Loucy (cell line): ENCODE results near the gene KCTD12.

Experiments used
- H2AFZ ChIP-seq: fragments of 200-600 bp; sonication (generic); 2 replicates; pipeline ENCODE4 v1.6.0; 2016; ENCODE audit warnings: antibody characterized with exemption, mild to moderate bottlenecking, low read length, moderate library complexity
- H3F3A ChIP-seq: fragments of 200-600 bp; 2 replicates; pipeline ENCODE4 v1.6.0; 2016; ENCODE audit warnings: antibody characterized with exemption, low read depth, mild to moderate bottlenecking
- H3K27me3 ChIP-seq: fragments of 200-600 bp; sonication (generic); 2 replicates; pipeline ENCODE4 v1.6.1; 2014; ENCODE audit warnings: low read length, mild to moderate bottlenecking; ENCODE audit not compliant: insufficient read depth, poor library complexity, severe bottlenecking
- H3K36me3 ChIP-seq: fragments of 200-600 bp; sonication (generic); 2 replicates; pipeline ENCODE4 v1.6.1; 2016; ENCODE audit warnings: low read length; ENCODE audit not compliant: insufficient read depth
- H3K4me1 ChIP-seq: fragments of 200-600 bp; sonication (generic); 2 replicates; pipeline ENCODE4 v1.5.1; 2014; ENCODE audit warnings: low read length, mild to moderate bottlenecking; ENCODE audit not compliant: insufficient read depth, poor library complexity, severe bottlenecking
- H3K4me2 ChIP-seq: fragments of 200-600 bp; sonication (generic); 2 replicates; pipeline ENCODE4 v1.6.0; 2014; ENCODE audit warnings: antibody characterized with exemption, low read length, low read depth, mild to moderate bottlenecking; ENCODE audit not compliant: poor library complexity, severe bottlenecking
- H3K4me3 ChIP-seq: fragments of 200-600 bp; sonication (generic); 2 replicates; pipeline ENCODE4 v1.5.1; 2014; ENCODE audit warnings: low read length, mild to moderate bottlenecking, mixed read lengths; ENCODE audit not compliant: poor library complexity, severe bottlenecking
- H3K79me2 ChIP-seq: fragments of 200-600 bp; sonication (generic); 2 replicates; pipeline ENCODE4 v1.6.1; 2014; ENCODE audit warnings: low read length; ENCODE audit not compliant: insufficient read depth
- H3K9ac ChIP-seq: fragments of 200-600 bp; sonication (generic); 2 replicates; pipeline ENCODE4 v1.6.0; 2014; ENCODE audit warnings: mild to moderate bottlenecking, low read depth, low read length, moderate library complexity; ENCODE audit not compliant: poor library complexity, severe bottlenecking
- H3K9me2 ChIP-seq: fragments of 200-600 bp; sonication (generic); replicated peaks from 2 replicates; pipeline ENCODE4 v1.6.1; 2016; ENCODE audit warnings: low read depth, low read length, mixed read lengths
- H3K9me3 ChIP-seq: fragments of 200-600 bp; sonication (generic); 2 replicates; pipeline ENCODE4 v1.6.1; 2014; ENCODE audit warnings: mild to moderate bottlenecking, antibody characterized with exemption, low read length, low read depth; ENCODE audit not compliant: insufficient read depth
- H4K20me1 ChIP-seq: fragments of 200-600 bp; sonication (generic); 2 replicates; pipeline ENCODE4 v1.6.0; 2014; ENCODE audit warnings: antibody characterized with exemption, low read length, mild to moderate bottlenecking; ENCODE audit not compliant: insufficient read depth, poor library complexity, severe bottlenecking
- EZH2phosphoT487 ChIP-seq: fragments of 200-600 bp; IDR thresholded peaks from 2 replicates; pipeline ENCODE4 v1.6.1; 2018; ENCODE audit warnings: antibody characterized with exemption, mild to moderate bottlenecking, moderate library complexity, borderline replicate concordance
- TF ChIP-seq, protein P1 (sequence below): fragments of 200-600 bp; sonication (generic); conservative IDR thresholded peaks from 2 replicates; pipeline ENCODE4 v1.5.1; 2014; ENCODE audit warnings: mild to moderate bottlenecking, antibody characterized with exemption, low read length

KCTD12 gene

GRCh38 chr13:76837801-76838200 is 48.4 kb downstream of the KCTD12 start:
- no peak overlapping the region for H3K9ac ChIP-seq
- H3K27me3 ChIP-seq = no peaks in the 10 kb centered on the region
- no peaks in the 10 kb centered on the region for H3K4me1 ChIP-seq
- no peaks in the 10 kb centered on the region for H3K9me2 ChIP-seq
- H2AFZ ChIP-seq = no peak overlapping the region
- H3K9me3 ChIP-seq = no peaks in the 10 kb centered on the region
- no peak overlapping the region for H3K4me2 ChIP-seq
- H4K20me1 ChIP-seq = no peaks in the 10 kb centered on the region
- H3K4me3 ChIP-seq = no peak overlapping the region
- TF ChIP-seq, protein P1, sequence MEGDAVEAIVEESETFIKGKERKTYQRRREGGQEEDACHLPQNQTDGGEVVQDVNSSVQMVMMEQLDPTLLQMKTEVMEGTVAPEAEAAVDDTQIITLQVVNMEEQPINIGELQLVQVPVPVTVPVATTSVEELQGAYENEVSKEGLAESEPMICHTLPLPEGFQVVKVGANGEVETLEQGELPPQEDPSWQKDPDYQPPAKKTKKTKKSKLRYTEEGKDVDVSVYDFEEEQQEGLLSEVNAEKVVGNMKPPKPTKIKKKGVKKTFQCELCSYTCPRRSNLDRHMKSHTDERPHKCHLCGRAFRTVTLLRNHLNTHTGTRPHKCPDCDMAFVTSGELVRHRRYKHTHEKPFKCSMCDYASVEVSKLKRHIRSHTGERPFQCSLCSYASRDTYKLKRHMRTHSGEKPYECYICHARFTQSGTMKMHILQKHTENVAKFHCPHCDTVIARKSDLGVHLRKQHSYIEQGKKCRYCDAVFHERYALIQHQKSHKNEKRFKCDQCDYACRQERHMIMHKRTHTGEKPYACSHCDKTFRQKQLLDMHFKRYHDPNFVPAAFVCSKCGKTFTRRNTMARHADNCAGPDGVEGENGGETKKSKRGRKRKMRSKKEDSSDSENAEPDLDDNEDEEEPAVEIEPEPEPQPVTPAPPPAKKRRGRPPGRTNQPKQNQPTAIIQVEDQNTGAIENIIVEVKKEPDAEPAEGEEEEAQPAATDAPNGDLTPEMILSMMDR = no peak
- no peaks in the 10 kb centered on the region for H3K79me2 ChIP-seq
- no peaks in the 10 kb centered on the region for H3F3A ChIP-seq
- no peaks in the 10 kb centered on the region for H3K36me3 ChIP-seq

- no peaks in the 10 kb centered on the region for H3K9me2 ChIP-seq
- TF ChIP-seq EZH2phosphoT487 = no peak
- TF ChIP-seq, protein P1 = no peak
- H3K79me2 ChIP-seq = no peaks in the 10 kb centered on the region
- no peaks in the 10 kb centered on the region for H3K36me3 ChIP-seq
- no peaks in the 10 kb centered on the region for H3F3A ChIP-seq
- no peak overlapping the region for H3K9ac ChIP-seq
- no peaks in the 10 kb centered on the region for H3K4me1 ChIP-seq
- H3K4me2 ChIP-seq = no peak overlapping the region
- no peaks in the 10 kb centered on the region for H3K9me3 ChIP-seq
- no peak overlapping the region for H3K4me3 ChIP-seq
- H3K27me3 ChIP-seq = no peaks in the 10 kb centered on the region
- H4K20me1 ChIP-seq = no peaks in the 10 kb centered on the region
- no peak overlapping the region for H2AFZ ChIP-seq
These were observed 49.9 kb downstream of the KCTD12 start for GRCh38 chr13:76836311-76836710.

- Histone ChIP-seq H3K36me3 (no peaks in the 10 kb centered on the region), H3K9me2 (no peaks in the 10 kb centered on the region), H3K9ac (no peak overlapping the region), H2AFZ (no peak overlapping the region), H3K4me1 (peaks cover 3% of the 10 kb centered on the region), H3K79me2 (no peaks in the 10 kb centered on the region), H3K27me3 (no peaks in the 10 kb centered on the region), H3K4me3 (no peak overlapping the region), H4K20me1 (no peaks in the 10 kb centered on the region), H3F3A (no peaks in the 10 kb centered on the region), H3K9me3 (no peaks in the 10 kb centered on the region), H3K4me2 (no peak overlapping the region)
- no peak for TF ChIP-seq EZH2phosphoT487
- TF ChIP-seq, protein P1 = no peak
These were observed 52.7 kb downstream of the KCTD12 start for GRCh38 chr13:76833441-76833954.
